22Rv1 (cell line): ENCODE data around the gene CD274.

Experiments used
- H3K27ac ChIP-seq: fragments of 450-650 bp; 2 replicates; pipeline ENCODE4 v1.5.1; 2017
- CTCF ChIP-seq: fragments of 450-650 bp; IDR thresholded peaks from 2 replicates; pipeline ENCODE4 v1.5.1; 2017; ENCODE audit warnings: mild to moderate bottlenecking
- ZFX ChIP-seq: fragments of 450-650 bp; IDR thresholded peaks from 2 replicates; pipeline ENCODE4 v1.6.1; 2017; ENCODE audit warnings: antibody characterized with exemption, borderline replicate concordance

The CD274 gene

GRCh38 chr9:5435912-5436311 lies 14.4 kb upstream of the CD274 start:
- H3K27ac ChIP-seq: peak overlapping the region; percentile 90; the same call in 1 of the 2 replicates
- TF ChIP-seq ZFX (no peak), CTCF (no peak)

GRCh38 chr9:5436441-5436840 lies 13.9 kb upstream of the CD274 start:
- TF ChIP-seq CTCF (no peak), ZFX (no peak)
- H3K27ac ChIP-seq: peak overlapping the region; percentile 90

GRCh38 chr9:5437254-5438216 lies 12.8 kb upstream of the CD274 start, which contains the start of gene PLGRKT:
Gene PLGRKT, minus strand, starts transcription at chr9:5437925. Its CDS starts 5,948 bp downstream, at chr9:5431977.
- H3K27ac ChIP-seq: peak within 1 kb of the TSS; percentile 90
- TF ChIP-seq ZFX (no peak), CTCF (peak; percentile 46)

- TF ChIP-seq ZFX: no peak
- no peak for TF ChIP-seq CTCF
- peak overlapping the region; percentile 90 for H3K27ac ChIP-seq
These were observed 11.8 kb upstream of the CD274 start for GRCh38 chr9:5438301-5439162.

- TF ChIP-seq CTCF (no peak), ZFX (no peak)
- H3K27ac ChIP-seq: no peak overlapping the region
These were observed 9.9 kb upstream of the CD274 start for GRCh38 chr9:5440426-5440825.

GRCh38 chr9:5441043-5441442 lies 9.3 kb upstream of the CD274 start:
- no peak overlapping the region for H3K27ac ChIP-seq
- TF ChIP-seq ZFX (no peak), CTCF (no peak)
